ENCODE results near the gene CASKIN1.
"Not testable (repeated sequence)": the region's sequence is repeated elsewhere in the genome, so short reads cannot be mapped to it uniquely, and the experiment has no call there.

The CASKIN1 gene

GRCh38 chr16:2210009-2210332, 13.6 kb upstream of the CASKIN1 start:
- no peak for DNase-seq

- no peak for DNase-seq
Observed at GRCh38 chr16:2209258-2210008, 13.0 kb upstream of the CASKIN1 start.

- DNase-seq, result no peak
Observed at GRCh38 chr16:2208772-2209171, 12.4 kb upstream of the CASKIN1 start.

DNA sequence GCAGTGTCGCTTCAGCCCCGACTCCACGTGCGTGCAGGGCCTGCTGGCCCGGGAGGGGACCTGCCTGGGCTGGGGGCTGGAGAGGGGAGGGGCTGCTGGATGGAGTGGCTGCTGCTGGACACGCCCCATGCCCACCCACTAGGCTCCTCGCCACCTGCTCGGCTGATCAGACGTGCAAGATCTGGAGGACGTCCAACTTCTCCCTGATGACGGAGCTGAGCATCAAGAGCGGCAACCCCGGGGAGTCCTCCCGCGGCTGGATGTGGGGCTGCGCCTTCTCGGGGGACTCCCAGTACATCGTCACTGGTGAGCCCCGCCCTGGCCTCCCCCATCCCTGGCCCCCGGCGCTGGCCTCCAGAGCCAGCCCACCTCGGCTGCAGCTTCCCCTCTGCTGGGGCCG, 11.9 kb upstream of the CASKIN1 start:
- peak in 1 of 14 donors; percentile 14 for DNase-seq

- no peak for DNase-seq
Observed at GRCh38 chr16:2207872-2208271, 11.5 kb upstream of the CASKIN1 start.

DNA sequence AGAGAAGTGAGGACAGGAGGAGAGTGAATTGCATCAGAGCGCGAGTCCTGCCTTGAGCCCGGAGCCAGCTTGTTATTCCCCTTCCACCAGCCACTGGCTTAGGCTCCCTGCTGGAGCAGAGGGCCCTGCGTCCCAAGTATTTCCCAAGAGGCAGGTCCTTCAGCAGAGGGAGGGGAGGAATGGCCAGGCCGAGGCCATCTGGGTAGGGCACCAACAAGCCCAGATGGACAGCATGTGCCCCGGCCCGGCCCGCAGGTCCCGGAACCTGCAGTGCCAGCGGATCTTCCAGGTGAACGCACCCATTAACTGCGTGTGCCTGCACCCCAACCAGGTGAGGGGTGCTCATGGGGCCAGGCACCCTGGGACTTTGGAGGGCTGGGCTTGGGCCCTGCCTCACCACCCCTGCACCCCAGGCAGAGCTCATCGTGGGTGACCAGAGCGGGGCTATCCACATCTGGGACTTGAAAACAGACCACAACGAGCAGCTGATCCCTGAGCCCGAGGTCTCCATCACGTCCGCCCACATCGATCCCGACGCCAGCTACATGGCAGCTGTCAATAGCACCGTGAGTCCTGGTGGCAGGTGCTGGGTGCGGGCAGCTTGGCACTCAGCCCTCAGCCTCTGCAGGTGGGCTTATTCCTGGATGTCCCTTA, 10.5 kb upstream of the CASKIN1 start:
- DNase-seq, result peak in 1 of 14 donors; percentile 37

GRCh38 chr16:2206420-2206779, 10.0 kb upstream of the CASKIN1 start:
- no peak for DNase-seq

GRCh38 chr16:2205967-2206313, 9.5 kb upstream of the CASKIN1 start:
- peak in 1 of 14 donors; percentile 55 for DNase-seq

- peak; percentile 58 to 99 (median 90) for DNase-seq
Observed at GRCh38 chr16:2205104-2205966, 8.9 kb upstream of the CASKIN1 start, which contains the start of gene MLST8. Gene MLST8 (plus strand): TSS chr16:2205454. CDS start chr16:2206086, 632 bp downstream.

GRCh38 chr16:2204416-2205103, 8.2 kb upstream of the CASKIN1 start:
- no peak for DNase-seq

DNA sequence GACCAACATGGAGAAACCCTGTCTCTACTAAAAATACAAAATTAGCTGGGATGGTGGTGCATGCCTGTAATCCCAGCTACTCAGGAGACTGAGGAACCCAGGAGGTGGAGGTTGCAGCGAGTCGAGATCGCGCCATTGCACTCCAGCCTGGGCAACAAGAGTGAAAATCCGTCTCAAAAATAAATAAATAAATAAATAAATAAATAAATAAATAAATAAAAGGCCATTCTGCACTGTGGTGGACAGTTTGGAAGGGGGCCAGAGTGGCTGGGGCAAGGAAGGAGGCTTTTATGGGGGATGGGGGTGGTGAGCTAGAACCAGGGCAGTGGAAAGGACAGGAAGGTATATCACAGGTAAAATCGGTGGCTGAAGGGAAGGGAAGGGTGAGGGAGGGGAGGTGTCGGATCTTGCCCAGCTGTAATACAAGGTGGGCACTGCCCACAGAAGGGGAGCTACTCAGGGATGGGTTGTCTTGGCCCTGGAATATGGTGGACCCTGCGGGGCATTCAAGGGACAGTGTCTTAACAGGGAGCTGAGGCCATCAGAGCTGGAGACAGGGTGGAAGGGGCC, 6.8 kb upstream of the CASKIN1 start:
- not testable (repeated sequence) for DNase-seq

- no peak for DNase-seq
Observed at GRCh38 chr16:2200313-2200712, 3.9 kb upstream of the CASKIN1 start.

DNA sequence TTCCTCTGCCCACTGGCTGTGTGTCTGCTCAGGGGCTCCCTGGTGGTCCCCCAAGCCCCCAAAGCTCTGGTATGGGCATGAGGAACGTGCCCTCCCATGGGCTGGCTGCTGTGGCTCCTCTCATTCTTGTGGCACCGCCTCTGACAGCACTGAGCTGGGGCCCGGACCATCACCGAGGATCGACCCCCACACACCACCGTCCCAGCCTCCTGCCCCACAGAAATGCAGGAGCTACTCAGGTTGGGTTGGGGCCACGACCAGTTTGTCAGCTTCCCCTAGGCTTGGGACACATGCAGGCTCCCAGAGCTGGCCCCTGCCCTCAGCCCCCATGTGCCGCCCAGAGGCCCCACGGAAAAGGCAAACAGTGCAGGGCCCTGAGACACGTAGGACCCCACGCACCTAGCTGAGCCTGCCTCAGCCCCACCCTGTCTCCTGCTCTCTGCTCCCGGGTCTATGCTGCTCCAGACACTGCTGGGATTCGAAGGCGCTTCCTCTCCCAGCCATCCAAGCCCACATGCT, 3.3 kb upstream of the CASKIN1 start:
- DNase-seq, result no peak

DNA sequence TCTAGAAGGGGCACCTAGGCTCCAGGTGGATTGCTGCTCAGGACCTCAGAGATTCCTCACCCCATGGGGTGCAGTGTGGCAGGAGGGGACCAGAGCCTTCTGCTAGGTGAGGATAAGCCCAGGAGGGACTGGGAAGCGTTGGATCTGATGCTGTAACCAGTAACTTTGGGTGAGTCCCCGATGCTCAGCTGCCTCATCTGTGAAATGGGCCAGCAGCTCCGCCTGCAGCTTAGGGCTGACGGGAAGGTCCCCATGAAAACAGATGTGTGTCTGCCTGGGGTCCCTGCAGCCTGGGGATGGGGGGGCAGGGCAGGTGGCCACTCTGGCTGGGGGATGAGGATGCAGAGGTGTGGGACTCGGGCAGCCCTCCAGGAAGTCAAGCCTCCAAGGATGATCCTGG, 2.7 kb upstream of the CASKIN1 start:
- no peak for DNase-seq

DNA sequence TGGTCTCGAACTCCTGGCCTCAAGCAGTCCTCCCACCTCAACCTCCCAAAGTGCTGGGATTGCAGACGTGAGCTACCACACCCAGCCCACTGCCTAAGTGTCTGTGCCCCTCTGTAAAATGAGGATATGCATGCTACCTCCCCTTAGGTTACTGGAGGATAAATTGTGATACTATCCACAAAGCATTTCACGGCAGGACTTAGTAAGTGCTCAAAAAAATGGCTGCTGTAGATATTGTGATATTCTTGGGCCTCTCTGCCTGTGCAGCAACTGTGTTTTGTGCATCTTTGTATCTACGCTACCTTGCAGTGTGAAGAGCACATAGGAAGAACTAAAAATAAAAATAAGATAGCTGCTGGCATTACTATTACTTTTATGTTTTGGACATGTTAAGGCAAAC, 1.9 kb upstream of the CASKIN1 start:
- DNase-seq, result no peak

GRCh38 chr16:2197765-2198164, 1.4 kb upstream of the CASKIN1 start:
- DNase-seq, result no peak

GRCh38 chr16:2196981-2197511, 641 bp upstream of the CASKIN1 start:
- DNase-seq, result no peak

DNA sequence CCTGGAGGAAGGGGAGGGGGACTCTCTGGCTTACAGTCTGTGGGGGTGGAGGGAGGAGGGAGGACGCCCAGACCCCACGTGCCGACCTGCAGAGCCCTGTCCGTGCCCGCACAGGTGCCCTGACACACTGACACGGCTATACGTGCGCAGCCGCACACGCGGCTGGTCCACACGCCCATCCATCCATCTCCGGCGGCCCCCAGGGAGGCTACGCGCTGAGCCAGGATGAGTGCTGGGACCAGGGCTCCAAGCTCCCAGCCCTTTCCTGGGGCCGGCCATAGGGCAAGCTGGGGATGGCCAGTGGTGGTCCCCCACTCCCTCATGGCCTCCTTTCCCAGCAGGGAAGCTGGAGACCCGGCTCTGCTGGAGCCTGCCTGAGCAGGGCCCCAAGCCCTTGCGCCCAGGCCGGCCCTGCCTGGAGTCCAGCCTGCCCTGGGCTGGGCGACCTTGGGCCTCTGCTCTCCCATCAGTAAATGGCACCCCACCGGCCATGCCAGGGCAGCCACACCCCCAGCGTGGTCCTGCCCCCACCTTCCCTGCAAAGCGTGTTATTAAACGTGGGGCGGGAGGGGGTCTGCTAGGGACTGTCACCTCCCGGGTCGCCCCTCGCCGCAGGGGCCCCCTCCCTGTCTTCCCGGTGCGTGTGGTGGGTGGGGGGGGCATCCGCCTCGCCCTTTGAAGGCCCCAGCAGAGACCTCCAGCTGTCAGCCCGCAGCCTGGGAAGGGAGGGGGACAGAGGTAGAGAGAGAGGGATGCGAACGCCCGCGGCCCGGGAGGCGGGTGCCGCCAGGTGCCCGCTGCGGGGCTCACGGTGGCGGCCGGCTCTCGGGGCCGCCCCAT, 863 bp downstream of the CASKIN1 start:
- no peak for DNase-seq

GRCh38 chr16:2194852-2195321, 1.5 kb downstream of the CASKIN1 start:
- peak in 1 of 14 donors; percentile 40 for DNase-seq

DNA sequence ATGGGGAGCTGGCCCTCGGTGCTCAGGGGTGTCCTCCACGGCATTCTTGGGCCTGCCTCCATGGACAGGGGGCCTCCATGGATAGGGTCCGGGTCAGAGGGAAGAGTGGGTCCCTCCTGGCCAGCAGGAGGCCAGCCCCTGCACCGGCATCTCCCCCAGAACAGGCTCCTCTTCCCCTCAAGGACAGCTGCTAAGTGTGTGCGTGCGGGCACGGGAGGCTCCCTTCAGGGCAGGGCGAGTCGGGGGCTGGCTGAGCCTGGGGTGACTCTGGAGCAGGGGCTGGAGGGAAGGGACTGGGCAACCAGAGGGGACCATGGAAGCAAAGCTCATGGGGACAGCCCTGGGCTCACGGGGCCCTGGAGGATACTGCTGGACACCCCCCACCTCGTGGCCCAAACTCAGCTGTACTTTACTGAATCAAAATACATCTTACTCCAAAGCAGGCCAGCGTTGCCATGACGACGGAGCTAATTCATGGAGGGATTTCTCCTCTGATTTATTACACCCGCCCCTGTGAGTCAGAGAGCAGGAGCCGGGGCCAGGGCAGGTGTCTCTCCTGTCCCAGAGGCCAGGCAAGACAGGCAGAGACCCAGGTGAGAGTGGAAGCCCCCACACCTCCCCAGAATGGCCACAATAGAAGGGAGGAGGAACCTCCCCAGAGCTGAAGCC, 2.1 kb downstream of the CASKIN1 start:
- DNase-seq, result no peak

GRCh38 chr16:2191446-2191706, 5.0 kb downstream of the CASKIN1 start:
- peak in 1 of 14 donors; percentile 50 for DNase-seq
